GM21423 (cell line): ENCODE results near the gene FOXS1.
"Not testable (repeated sequence)": the region's sequence is repeated elsewhere in the genome, so short reads cannot be mapped to it uniquely, and the experiment has no call there.

Experiments used
- ATAC-seq: cut with Tn5 transposase; IDR thresholded peaks from one replicate; pipeline ENCODE4 v1.9.1; 2021; ENCODE audit warnings: mild to moderate bottlenecking, moderate library complexity; ENCODE audit not compliant: unreplicated experiment

The FOXS1 gene

GRCh38 chr20:31824125-31824485, 21.3 kb downstream of the FOXS1 start:
- ATAC-seq, result no peak

- no peak for ATAC-seq
These were observed 21.9 kb downstream of the FOXS1 start for GRCh38 chr20:31823360-31824124.

- no peak for ATAC-seq
These were observed 22.7 kb downstream of the FOXS1 start for GRCh38 chr20:31822421-31823330.

- ATAC-seq, result no peak
These were observed 24.0 kb downstream of the FOXS1 start for GRCh38 chr20:31821427-31821826.

- no peak for ATAC-seq
These were observed 25.2 kb downstream of the FOXS1 start for GRCh38 chr20:31820228-31820627.

- no peak for ATAC-seq
These were observed 26.2 kb downstream of the FOXS1 start, which contains the start of gene MYLK2 for GRCh38 chr20:31819083-31819784. TSS of gene MYLK2 (plus strand) at chr20:31819356. CDS start at chr20:31819581, 225 bp downstream.

- no peak for ATAC-seq
These were observed 27.0 kb downstream of the FOXS1 start for GRCh38 chr20:31818376-31818908.

- no peak for ATAC-seq
These were observed 27.9 kb downstream of the FOXS1 start for GRCh38 chr20:31817461-31817860.

- ATAC-seq, result no peak
These were observed 29.2 kb downstream of the FOXS1 start for GRCh38 chr20:31816221-31816620.

GRCh38 chr20:31815408-31816188, 29.8 kb downstream of the FOXS1 start:
- ATAC-seq, result no peak

- ATAC-seq, result not testable (repeated sequence)
These were observed 31.3 kb downstream of the FOXS1 start for GRCh38 chr20:31814142-31814541.

GRCh38 chr20:31813611-31814010, 31.8 kb downstream of the FOXS1 start:
- no peak for ATAC-seq

GRCh38 chr20:31811796-31812728, 33.3 kb downstream of the FOXS1 start:
- ATAC-seq, result no peak

- ATAC-seq, result no peak
These were observed 34.2 kb downstream of the FOXS1 start for GRCh38 chr20:31811198-31811597.

GRCh38 chr20:31809661-31810060, 35.7 kb downstream of the FOXS1 start:
- ATAC-seq, result no peak

GRCh38 chr20:31808481-31808880, 36.9 kb downstream of the FOXS1 start:
- ATAC-seq, result no peak

- ATAC-seq, result no peak
These were observed 38.6 kb downstream of the FOXS1 start for GRCh38 chr20:31806564-31807355.

- ATAC-seq, result no peak
These were observed 41.7 kb downstream of the FOXS1 start for GRCh38 chr20:31803552-31804291.
